HL-60 (cell line): ENCODE data around the gene CTSA.
"Not testable (repeated sequence)": the region's sequence is repeated elsewhere in the genome, so short reads cannot be mapped to it uniquely, and the experiment has no call there.

Source experiments
- DNase-seq, 2 experiments: peaks; one replicate each; pipeline ENCODE4 v3.0.0-alpha.2; 2010 to 2020; ENCODE audit warnings: low read depth in 1 of 2, low spot score in 1 of 2
- H3K27ac ChIP-seq: fragments of 250-450 bp; sonication (Bioruptor Pico); replicated peaks from 2 replicates; pipeline ENCODE4 v1.5.1; 2020; ENCODE audit warnings: mild to moderate bottlenecking, moderate library complexity
- H3K27me3 ChIP-seq: fragments of 250-450 bp; sonication (Bioruptor Pico); 2 replicates; pipeline ENCODE4 v1.5.1; 2021; ENCODE audit warnings: mild to moderate bottlenecking, moderate library complexity; ENCODE audit not compliant: insufficient read depth, poor library complexity, severe bottlenecking
- H3K4me3 ChIP-seq: replicated peaks from 2 replicates; pipeline ENCODE4 v1.5.1; 2011; ENCODE audit warnings: mild to moderate bottlenecking, control low read depth, low read length; ENCODE audit not compliant: insufficient read depth
- GABPA ChIP-seq: IDR thresholded peaks from 2 replicates; pipeline ENCODE4 v1.6.1; 2012; ENCODE audit warnings: low read depth
- POLR2AphosphoS5 ChIP-seq: IDR thresholded peaks from 2 replicates; pipeline ENCODE4 v1.6.1; 2012; ENCODE audit warnings: low read depth
- REST ChIP-seq: IDR thresholded peaks from 2 replicates; pipeline ENCODE4 v1.6.1; 2012; ENCODE audit warnings: low read depth; ENCODE audit not compliant: insufficient replicate concordance
- SPI1 ChIP-seq: IDR thresholded peaks from 2 replicates; pipeline ENCODE4 v1.6.1; 2012; ENCODE audit warnings: low read depth, mild to moderate bottlenecking, borderline replicate concordance
- TF ChIP-seq, protein P1 (sequence below): IDR thresholded peaks from one replicate; pipeline ENCODE4 v1.5.1; 2011; ENCODE audit warnings: low read length, control low read depth, inconsistent platforms; ENCODE audit not compliant: insufficient read depth

The CTSA gene

DNA sequence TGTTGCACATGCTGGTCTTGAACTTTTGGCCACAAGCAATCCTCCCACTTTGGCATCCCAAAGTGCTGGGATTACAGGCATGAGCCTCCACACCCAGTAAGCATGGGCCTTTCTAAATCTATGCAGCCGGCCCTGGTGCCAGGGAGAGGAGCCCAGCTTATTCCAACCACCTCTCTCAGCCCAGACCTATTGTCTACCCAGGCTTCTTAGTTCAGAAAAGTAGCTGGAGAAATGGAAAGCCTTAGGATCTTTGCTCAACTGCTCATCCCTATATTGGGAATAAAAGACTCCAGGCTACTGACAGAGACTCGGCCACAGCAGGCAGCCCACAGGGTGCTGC lies 35.6 kb downstream of the CTSA start:
- TF ChIP-seq POLR2AphosphoS5: no peak
- no peak for TF ChIP-seq REST
- TF ChIP-seq GABPA: no peak
- TF ChIP-seq SPI1: no peak
- TF ChIP-seq, protein P1, sequence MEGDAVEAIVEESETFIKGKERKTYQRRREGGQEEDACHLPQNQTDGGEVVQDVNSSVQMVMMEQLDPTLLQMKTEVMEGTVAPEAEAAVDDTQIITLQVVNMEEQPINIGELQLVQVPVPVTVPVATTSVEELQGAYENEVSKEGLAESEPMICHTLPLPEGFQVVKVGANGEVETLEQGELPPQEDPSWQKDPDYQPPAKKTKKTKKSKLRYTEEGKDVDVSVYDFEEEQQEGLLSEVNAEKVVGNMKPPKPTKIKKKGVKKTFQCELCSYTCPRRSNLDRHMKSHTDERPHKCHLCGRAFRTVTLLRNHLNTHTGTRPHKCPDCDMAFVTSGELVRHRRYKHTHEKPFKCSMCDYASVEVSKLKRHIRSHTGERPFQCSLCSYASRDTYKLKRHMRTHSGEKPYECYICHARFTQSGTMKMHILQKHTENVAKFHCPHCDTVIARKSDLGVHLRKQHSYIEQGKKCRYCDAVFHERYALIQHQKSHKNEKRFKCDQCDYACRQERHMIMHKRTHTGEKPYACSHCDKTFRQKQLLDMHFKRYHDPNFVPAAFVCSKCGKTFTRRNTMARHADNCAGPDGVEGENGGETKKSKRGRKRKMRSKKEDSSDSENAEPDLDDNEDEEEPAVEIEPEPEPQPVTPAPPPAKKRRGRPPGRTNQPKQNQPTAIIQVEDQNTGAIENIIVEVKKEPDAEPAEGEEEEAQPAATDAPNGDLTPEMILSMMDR: no peak
- no peaks in the 10 kb centered on the region for H3K27me3 ChIP-seq
- H3K27ac ChIP-seq: no peak overlapping the region
- H3K4me3 ChIP-seq: no peak overlapping the region
- no peak for DNase-seq

DNA sequence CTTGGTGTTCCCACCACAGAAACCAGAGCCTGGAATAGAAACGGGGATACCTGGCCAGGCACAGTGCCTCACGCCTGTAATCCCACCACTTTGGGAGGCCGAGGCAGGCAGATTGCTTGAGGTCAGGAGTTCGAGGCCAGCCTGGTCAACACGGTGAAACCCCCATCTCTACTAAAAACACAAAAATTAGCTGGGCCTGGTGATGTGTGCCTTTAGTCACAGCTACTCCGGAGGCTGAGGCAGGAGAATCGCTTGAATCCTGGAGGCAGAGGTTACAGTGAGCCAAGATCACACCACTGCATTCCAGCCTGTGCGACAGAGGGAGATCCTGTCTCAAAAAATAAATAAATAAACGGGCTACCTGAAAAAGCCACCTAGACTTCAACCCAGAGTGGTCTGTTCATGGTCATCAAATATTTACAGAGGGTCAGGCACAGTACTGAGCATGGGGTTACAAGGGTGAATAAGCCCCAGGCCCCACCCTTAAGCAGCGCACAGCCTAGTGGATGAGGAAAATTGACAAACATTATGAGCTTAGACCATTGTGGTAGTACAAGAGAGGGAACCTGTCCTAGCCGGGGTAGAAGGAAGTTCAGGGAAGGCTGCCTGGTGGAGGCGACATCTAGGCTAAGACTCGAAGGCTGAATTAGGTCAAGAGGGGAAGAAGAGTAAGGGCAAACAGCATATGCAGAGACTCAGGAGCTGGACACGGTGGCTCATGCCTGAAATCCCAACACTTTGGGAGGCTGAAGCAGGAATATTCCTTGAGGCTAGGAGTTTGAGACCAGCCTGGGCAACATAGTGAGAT lies 36.1 kb downstream of the CTSA start:
- Histone ChIP-seq H3K27me3 (no peaks in the 10 kb centered on the region), H3K4me3 (no peak overlapping the region), H3K27ac (no peak overlapping the region)
- TF ChIP-seq, protein P1: no peak
- TF ChIP-seq POLR2AphosphoS5 (no peak), REST (no peak), SPI1 (no peak), GABPA (no peak)
- no peak for DNase-seq

DNA sequence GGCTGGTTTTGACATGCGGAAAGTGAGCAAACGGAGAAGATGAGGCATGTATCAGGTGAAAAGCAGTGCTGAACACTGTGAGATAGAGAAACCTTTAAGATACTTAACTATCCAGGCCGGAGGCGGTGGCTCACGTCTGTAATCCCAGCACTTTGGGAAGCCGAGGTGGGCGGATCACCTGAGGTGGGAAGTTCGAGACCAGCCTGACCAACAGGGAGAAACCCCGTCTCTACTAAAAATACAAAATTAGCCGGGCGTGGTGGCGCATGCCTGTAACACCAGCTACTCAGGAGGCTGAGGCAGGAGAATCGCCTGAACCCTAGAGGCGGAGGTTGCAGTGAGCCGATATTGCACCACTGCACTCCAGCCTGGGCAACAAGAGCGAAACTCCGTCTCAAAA lies 40.5 kb downstream of the CTSA start:
- not testable (repeated sequence) for H3K27ac ChIP-seq, H3K4me3 ChIP-seq, H3K27me3 ChIP-seq, DNase-seq

DNA sequence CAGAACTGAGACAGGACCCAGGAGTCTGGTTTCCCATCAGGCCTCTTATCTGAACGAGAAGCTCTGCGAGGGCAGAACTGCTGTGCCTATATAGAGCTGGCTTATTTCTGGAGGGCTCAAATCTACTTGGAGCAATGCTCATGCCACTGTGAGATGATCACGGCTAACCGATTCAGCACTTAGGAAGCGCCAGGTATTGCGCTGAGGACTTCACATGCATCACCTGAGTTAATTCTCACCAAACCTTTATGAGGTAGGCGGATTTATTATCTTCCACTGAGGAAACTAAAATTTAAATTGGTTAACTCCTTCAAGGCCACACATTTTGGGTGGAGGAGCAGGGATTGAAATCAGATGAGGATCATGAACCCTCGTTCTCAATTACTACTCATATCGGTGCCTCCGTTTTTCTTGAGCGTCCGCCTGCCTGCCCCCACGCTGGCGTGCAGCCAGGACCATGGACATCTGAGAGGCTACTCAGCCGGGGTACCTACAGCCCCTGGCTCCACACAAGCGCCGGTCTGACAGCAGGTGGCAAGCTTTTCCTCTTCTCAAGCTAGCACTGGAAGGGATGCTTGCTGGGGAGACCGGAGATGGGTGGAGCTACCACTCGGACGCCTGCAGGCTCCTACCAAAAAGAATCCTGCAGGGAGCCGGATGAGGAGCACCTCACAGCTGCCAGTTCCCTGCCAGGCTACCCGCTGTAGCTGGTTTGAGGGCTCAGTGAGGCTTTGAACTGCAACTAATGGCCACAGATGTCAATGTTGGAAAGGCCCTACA lies 42.3 kb downstream of the CTSA start:
- H3K4me3 ChIP-seq: peak overlapping the region; percentile 96
- H3K27ac ChIP-seq: peak overlapping the region; percentile 100
- H3K27me3 ChIP-seq: no peaks in the 10 kb centered on the region
- peak; percentile 72 to 87 for DNase-seq
- no peak for TF ChIP-seq GABPA
- TF ChIP-seq REST: no peak
- TF ChIP-seq, protein P1: no peak
- no peak for TF ChIP-seq POLR2AphosphoS5
- no peak for TF ChIP-seq SPI1
